ENCODE data around the gene FYTTD1.

FYTTD1 gene

GRCh38 chr3:197737319-197737649 lies 12.4 kb upstream of the FYTTD1 start:
- DNase-seq (ENCODE audit: low read depth in 4 of 4, low spot score in 1 of 4), result no peak

GRCh38 chr3:197737749-197738462 lies 11.8 kb upstream of the FYTTD1 start:
- DNase-seq (ENCODE audit: low read depth in 4 of 4, low spot score in 1 of 4), result no peak

DNA sequence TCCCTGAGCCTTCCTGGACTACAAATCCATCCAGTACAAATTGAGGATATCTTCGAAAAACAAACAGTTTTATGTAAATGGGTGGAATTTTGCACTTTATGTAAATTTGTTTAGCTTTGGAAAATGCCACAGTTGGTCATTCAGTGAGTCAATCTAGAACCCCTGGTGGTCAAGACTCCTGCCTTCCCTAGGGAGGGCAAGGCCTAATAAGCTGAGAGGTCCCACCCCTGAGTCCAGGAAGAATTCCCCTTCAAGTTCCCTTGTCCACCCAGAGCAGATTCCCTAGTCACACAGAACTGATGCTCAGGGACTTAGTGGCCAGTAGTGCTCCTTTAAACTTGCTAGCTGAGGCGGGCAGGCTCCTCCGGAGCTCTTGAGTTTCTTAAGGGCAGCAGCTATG lies 6.9 kb upstream of the FYTTD1 start:
- no peak for DNase-seq (ENCODE audit: low read depth in 4 of 4, low spot score in 1 of 4)

DNA sequence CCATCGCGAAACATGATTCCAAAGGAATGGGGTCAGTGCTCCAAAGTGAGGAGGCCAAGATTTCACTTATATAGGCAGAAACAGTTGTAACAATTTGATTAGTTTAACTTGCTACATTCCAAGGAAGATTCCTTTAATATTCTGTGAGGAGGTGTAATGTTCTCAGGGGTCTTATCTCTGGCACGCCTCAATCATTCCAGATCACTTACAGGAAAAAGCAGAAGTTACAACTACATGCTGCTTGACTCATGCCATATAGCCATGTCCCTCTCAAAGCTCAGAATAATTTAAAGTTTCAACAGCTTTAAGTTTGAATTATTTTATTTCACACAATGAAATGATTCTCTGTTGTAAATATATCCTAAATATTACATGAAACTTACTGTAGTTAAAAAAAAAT lies 3.5 kb upstream of the FYTTD1 start:
- DNase-seq (ENCODE audit: low read depth in 4 of 4, low spot score in 1 of 4), result no peak

GRCh38 chr3:197746801-197747237 lies 2.9 kb upstream of the FYTTD1 start:
- no peak for DNase-seq (ENCODE audit: low read depth in 4 of 4, low spot score in 1 of 4)

DNA sequence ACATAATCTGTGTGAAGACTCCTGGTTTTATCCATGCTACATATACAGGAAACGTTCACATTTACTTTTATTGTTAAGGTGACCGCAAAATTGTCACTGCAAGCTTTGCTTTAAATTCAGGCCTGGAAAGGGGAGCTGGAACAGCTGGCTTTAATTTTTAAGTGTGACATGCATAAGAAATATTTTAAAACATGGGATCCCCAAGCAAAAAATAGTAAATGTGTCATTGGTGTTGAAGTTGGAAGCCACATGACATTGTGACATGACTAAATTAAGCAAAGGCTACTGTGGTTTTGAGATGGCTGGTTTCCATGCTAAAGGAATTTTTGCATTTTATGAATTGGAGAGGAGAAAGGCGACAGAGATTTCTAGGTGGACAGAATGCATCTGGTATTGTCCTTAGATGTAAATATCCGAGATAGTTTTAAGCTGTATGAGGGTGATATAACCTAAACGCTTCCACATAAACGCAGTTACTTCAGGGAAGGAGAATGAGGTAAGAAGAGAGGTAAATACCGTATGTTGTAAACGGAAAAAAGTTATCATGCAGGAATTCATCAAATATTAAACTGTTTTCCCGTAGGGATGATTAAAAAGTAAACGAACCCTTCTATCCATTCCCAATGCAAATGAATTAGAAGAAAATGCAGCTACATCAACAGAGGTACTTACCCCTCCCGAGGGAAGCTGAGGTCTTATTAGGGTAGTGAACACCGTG lies 927 bp upstream of the FYTTD1 start:
- DNase-seq (ENCODE audit: low read depth in 4 of 4, low spot score in 1 of 4), result no peak

DNA sequence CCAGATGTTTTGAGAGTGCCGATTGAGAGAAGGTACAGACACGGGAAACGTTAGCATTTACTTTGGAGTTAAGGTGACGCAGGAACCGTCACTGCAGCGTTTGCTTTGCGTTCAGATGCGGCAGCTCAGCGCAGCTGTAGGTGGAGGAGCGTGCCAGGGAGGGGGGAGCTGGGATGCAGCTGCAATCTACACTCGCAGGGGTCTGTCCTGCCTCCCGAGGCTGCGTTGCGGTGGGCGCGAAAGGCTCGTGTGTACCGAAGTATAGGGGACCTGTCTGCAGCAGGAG lies 425 bp upstream of the FYTTD1 start:
- DNase-seq (ENCODE audit: low read depth in 4 of 4, low spot score in 1 of 4), result peak in 2 of 4 experiments; percentile 37 to 40

DNA sequence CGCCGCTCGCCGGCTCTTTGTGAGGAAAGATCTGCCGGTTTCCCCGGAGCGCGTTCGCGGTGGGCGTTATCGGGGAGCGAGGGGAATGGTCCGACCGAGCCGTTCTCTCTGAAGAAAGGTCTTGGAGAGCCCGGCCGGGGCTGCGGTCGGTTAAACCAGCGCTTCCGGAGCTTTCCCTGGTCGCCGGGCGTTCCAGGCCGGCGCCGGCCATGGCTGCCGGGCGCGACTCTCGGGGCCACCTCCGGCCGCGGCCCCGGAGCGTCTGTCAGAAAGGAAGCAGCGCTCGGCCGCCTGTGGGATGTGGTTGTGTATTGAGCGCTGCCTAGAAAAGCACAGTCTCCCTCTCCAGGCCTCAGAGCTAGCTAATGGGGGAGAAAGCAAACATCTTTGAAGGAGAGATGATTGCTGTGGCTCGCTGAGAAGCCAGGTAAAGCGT lies 731 bp downstream of the FYTTD1 start:
- DNase-seq (ENCODE audit: low read depth in 4 of 4, low spot score in 1 of 4), result peak in 2 of 4 experiments; percentile 10 to 41

- peak in 2 of 4 experiments; percentile 1 to 29 for DNase-seq (ENCODE audit: low read depth in 4 of 4, low spot score in 1 of 4)
These were observed 1.4 kb downstream of the FYTTD1 start for GRCh38 chr3:197750858-197751737.

DNA sequence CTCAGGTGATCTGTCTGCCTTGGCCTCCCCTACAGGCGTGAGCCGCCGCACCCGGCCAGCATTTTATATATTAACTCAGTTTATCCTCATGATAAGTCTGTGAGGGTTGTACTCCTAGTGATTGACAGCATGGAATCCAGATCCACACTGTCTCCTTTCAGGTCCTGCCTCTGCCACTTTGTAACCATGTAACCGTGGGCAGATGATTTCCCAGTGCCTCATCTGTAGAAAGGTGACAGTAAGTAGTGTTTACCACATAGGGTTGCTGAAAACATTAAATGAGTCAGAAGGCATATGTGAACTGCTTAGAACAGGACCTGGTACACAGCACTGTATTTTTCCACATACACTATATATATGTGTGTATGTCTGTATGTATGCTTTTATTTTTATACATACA lies 2.4 kb downstream of the FYTTD1 start:
- no peak for DNase-seq (ENCODE audit: low read depth in 4 of 4, low spot score in 1 of 4)

GRCh38 chr3:197753263-197753662 lies 3.6 kb downstream of the FYTTD1 start:
- no peak for DNase-seq (ENCODE audit: low read depth in 4 of 4, low spot score in 1 of 4)

GRCh38 chr3:197756704-197757103 lies 7.0 kb downstream of the FYTTD1 start:
- DNase-seq (ENCODE audit: low read depth in 4 of 4, low spot score in 1 of 4), result no peak

- no peak for DNase-seq (ENCODE audit: low read depth in 4 of 4, low spot score in 1 of 4)
These were observed 8.8 kb downstream of the FYTTD1 start for GRCh38 chr3:197758512-197758911.

GRCh38 chr3:197761784-197762183 lies 12.1 kb downstream of the FYTTD1 start:
- DNase-seq (ENCODE audit: low read depth in 4 of 4, low spot score in 1 of 4), result no peak

DNA sequence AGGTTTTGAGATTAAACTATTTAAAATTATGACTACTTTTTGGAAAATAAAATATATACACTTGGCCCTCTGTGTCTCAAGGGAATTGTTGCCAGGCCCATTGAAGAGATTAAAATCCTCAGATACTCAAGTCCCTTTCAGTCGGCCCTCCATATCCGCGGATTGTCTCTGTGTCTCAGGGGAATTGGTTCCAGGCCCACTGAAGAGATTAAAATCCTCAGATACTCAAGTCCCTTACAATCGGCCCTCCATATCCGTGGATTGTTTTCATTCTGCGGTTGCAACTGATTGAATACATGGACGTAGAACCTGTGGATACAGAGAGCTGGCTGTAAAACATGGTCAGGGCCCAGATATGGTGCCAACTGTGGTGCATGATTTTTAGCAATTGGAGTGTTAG lies 25.6 kb downstream of the FYTTD1 start:
- no peak for DNase-seq (ENCODE audit: low read depth in 4 of 4, low spot score in 1 of 4)

DNA sequence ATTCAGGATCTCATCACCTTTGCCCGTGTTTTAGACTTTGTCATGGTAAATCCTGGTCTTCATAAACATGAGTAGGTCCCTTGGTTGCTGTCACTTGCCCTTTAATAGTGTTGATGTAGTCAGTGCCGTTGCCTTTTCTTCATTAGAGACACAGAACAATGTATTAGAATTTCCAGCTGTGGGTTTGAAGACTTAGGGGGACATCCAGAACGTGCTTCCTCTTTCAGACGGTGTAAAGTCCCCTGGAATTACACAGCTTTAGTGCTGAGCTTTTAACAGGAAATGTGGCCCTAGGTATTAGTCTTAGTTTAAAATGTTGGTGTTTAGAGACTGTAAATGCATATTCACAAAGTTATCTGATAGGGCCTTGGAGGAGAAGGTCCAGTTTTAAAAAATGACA lies 32.5 kb downstream of the FYTTD1 start:
- no peak for DNase-seq (ENCODE audit: low read depth in 4 of 4, low spot score in 1 of 4)

DNA sequence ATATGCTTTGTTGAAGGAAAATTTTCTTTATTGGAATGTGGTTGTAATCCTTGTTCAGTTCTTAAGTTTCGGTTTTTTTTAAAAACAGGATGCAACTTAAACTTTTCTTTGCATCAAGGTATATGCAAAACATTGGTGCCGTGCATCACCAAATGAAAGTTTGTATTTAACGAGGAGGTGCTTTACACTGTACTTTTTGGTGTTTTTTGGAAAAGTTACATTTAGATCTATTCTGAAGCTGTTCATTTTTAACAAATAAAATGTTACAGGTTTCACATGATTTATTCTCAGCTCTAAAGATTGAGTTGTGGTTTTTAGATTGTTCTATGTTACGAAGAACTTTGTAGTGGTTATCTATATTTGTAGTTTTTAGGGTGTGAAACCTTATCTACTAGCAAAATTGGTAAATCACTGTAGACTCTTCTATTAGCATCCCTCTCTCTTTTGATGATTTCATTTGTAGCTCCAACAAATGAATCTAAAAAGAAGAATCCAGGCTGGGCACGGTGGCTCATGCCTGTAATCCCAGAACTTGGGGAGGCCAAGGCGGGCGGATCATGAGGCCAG lies 34.4 kb downstream of the FYTTD1 start:
- no peak for DNase-seq (ENCODE audit: low read depth in 4 of 4, low spot score in 1 of 4)

DNA sequence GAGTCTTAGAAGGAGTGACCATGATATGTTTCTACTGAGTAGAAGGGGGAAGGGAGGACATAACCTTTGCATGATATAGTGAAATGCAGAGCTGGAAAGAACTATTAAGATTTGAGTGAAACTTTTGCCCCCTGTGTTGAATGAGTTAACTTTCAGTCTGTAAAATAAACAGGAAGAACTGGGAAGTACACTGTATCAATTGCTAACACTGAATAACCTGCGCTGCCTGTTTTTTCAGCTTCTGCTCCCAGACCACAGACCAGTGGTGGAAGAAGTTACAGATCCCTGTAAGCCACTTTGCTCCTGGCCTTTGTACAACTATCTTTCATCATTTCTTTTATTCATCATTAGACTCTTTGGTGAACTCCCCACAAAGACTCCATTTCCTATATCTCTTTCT lies 37.7 kb downstream of the FYTTD1 start:
- DNase-seq (ENCODE audit: low read depth in 4 of 4, low spot score in 1 of 4), result no peak

DNA sequence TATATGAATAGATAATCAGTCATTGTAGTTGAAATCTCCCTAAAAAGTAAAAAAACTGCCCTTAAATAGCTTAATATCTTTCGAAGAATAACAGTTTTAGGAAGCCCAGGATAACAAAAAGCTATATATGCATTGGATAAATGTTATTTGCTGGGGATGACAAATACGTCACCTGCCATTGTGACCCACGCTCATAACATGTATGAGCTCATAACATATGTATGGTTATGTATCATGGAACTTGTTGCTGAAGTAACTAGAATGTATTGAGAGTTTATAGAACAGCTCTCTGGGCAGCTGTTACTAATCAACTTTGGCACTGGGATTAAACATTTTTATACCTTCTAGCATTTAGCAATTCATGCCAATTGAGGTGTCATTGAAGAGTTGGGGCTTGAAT lies 39.6 kb downstream of the FYTTD1 start:
- no peak for DNase-seq (ENCODE audit: low read depth in 4 of 4, low spot score in 1 of 4)

DNA sequence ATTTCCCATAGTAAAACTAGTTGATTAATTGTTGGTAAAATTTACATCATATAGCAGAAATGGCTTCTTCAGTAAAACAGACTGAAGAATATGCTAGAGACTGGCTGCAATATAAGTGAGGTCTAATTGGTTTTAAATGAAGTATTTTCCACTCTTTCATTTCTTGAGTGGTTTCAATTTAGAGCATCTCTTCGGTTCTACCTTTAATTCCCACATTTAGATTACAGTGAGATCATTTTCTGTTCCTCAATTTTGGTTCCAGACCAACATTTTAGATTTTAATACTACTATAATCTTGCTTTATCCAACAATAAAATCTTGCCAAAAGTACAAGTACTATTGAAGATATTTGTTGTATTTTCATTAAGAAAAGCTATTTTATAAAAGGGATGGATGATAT lies 40.4 kb downstream of the FYTTD1 start:
- DNase-seq (ENCODE audit: low read depth in 4 of 4, low spot score in 1 of 4), result no peak

- peak; percentile 67 to 72 (median 71) for DNase-seq (ENCODE audit: low read depth in 4 of 4, low spot score in 1 of 4)
These were observed 41.6 kb downstream of the FYTTD1 start, which contains the start of gene LRCH3 for GRCh38 chr3:197791113-197791891. Gene LRCH3 (plus strand): TSS chr3:197791254. CDS start chr3:197791279, 25 bp downstream.

Data from stimulated activated CD4-positive, alpha-beta T cell treated with anti-CD3 and anti-CD28 coated beads, Interleukin-1b, Interleukin-23, amount 100 ng/mL, for 24 hours (primary cell).